DMS153 treated with DMSO at 0.1 percent for 48 hours (cell line): ENCODE results near the gene FLT4.

Experiments
- DNase-seq: peaks from one replicate; lab custom pipeline; 2025; ENCODE audit not compliant: unreplicated experiment; lab: John Stamatoyannopoulos, UW

Gene FLT4

GRCh38 chr5:180594311-180595045 lies 54.9 kb downstream of the FLT4 start:
- no peak for DNase-seq

GRCh38 chr5:180593446-180594206 lies 55.8 kb downstream of the FLT4 start:
- DNase-seq, result no peak

GRCh38 chr5:180592176-180592575 lies 57.2 kb downstream of the FLT4 start:
- DNase-seq, result no peak

- DNase-seq, result no peak
These were observed 58.0 kb downstream of the FLT4 start, which contains the start of gene SCGB3A1 for GRCh38 chr5:180591311-180591887. Gene SCGB3A1, minus strand, starts transcription at chr5:180591499. Its CDS starts 37 bp downstream, at chr5:180591462.

- DNase-seq, result no peak
These were observed 58.7 kb downstream of the FLT4 start for GRCh38 chr5:180590543-180591310.

GRCh38 chr5:180589771-180590542 lies 59.4 kb downstream of the FLT4 start:
- DNase-seq, result no peak

GRCh38 chr5:180586870-180587269 lies 62.5 kb downstream of the FLT4 start:
- DNase-seq, result no peak

GRCh38 chr5:180586204-180586603 lies 63.2 kb downstream of the FLT4 start:
- DNase-seq, result no peak

GRCh38 chr5:180583738-180584137 lies 65.7 kb downstream of the FLT4 start:
- no peak for DNase-seq

GRCh38 chr5:180580681-180581080 lies 68.7 kb downstream of the FLT4 start:
- no peak for DNase-seq

GRCh38 chr5:180575571-180575970 lies 73.8 kb downstream of the FLT4 start:
- no peak for DNase-seq

GRCh38 chr5:180568914-180569313 lies 80.5 kb downstream of the FLT4 start:
- no peak for DNase-seq

GRCh38 chr5:180563994-180564393 lies 85.4 kb downstream of the FLT4 start:
- DNase-seq, result no peak

GRCh38 chr5:180558232-180558631 lies 91.2 kb downstream of the FLT4 start:
- no peak for DNase-seq

GRCh38 chr5:180557217-180557809 lies 92.1 kb downstream of the FLT4 start:
- DNase-seq, result no peak

GRCh38 chr5:180555168-180555921 lies 94.1 kb downstream of the FLT4 start:
- DNase-seq, result no peak

GRCh38 chr5:180553530-180553929 lies 95.9 kb downstream of the FLT4 start:
- DNase-seq, result no peak
